Smooth muscle cell of the brain vasculature (primary cell): ENCODE measurements around the gene METTL25B.

Source experiments
- DNase-seq: peaks from one replicate; pipeline ENCODE4 v3.0.0-alpha.2; 2012; ENCODE audit warnings: low read depth, low spot score

Gene METTL25B

DNA sequence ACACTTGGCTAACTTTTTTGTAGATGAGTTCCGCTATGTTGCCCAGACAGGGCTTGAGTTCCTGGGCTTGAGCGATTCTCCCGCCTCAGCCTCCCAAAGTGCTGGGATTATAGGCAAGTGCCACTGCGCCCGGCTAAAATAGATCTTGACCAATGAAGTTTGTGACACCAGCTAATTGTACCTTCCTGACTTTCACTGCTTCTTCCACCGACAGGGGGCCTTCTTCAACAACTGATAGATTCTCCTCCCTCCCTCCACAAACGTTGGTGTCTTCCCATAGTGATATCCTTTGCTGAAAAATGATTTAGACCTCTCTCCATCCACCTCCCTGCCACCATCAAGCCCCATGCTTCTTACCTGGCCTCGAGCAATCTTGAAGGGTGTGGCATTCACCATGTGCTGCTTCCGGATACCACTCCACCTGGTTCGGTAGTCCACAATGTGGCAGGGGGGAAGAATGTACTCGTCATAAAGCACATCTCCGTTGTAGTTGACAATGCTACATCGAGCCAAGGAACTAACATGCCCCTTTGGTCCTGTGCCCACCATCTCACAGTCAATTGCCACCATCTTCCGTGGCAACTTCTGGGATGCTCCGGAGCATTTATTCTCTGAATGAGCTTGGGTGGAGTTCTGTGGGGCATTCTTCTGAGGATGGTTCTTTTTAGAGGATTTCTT lies 1.6 kb upstream of the METTL25B start:
- DNase-seq, result no peak

GRCh38 chr1:156727492-156727891 lies 777 bp upstream of the METTL25B start:
- no peak for DNase-seq

- DNase-seq, result peak; percentile 90
These were observed 562 bp downstream of the METTL25B start, which contains the start of gene ISG20L2 for GRCh38 chr1:156728599-156729462. Gene ISG20L2 (minus strand): TSS chr1:156728766. CDS start chr1:156727652, 1,114 bp downstream.

DNA sequence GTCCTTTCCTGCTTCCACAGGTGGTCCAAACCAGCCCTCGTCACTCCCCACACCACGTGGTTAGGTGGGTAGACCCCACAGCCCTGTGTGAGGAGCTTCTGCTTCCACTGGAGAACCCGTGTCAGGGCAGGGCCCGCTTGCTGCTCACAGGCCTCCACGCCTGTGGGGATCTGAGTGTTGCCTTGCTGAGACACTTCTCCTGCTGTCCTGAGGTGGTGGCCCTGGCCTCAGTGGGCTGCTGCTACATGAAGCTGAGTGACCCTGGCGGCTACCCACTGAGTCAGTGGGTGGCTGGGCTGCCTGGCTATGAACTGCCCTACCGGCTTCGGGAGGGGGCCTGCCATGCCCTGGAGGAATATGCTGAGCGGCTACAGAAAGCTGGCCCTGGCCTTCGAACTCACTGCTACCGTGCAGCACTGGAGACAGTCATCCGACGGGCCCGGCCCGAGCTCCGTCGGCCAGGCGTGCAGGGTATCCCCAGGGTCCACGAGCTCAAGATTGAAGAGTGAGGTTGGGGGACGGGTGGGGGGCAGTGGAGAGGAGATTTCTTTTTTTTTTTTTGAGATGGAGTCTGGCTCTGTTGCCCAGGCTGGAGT lies 5.8 kb downstream of the METTL25B start:
- no peak for DNase-seq

GRCh38 chr1:156738407-156738806 lies 10.1 kb downstream of the METTL25B start:
- no peak for DNase-seq

GRCh38 chr1:156738916-156739315 lies 10.6 kb downstream of the METTL25B start:
- DNase-seq, result no peak

GRCh38 chr1:156740237-156740740 lies 12.0 kb downstream of the METTL25B start:
- DNase-seq, result no peak

GRCh38 chr1:156740741-156741480 lies 12.6 kb downstream of the METTL25B start, which contains the start of gene MRPL24:
Gene MRPL24 (minus strand): TSS chr1:156741088. CDS start chr1:156738704, 2,384 bp downstream.
- peak; percentile 98 for DNase-seq

GRCh38 chr1:156741481-156741983 lies 13.3 kb downstream of the METTL25B start:
- no peak for DNase-seq

GRCh38 chr1:156742017-156742416 lies 13.7 kb downstream of the METTL25B start:
- DNase-seq, result no peak

DNA sequence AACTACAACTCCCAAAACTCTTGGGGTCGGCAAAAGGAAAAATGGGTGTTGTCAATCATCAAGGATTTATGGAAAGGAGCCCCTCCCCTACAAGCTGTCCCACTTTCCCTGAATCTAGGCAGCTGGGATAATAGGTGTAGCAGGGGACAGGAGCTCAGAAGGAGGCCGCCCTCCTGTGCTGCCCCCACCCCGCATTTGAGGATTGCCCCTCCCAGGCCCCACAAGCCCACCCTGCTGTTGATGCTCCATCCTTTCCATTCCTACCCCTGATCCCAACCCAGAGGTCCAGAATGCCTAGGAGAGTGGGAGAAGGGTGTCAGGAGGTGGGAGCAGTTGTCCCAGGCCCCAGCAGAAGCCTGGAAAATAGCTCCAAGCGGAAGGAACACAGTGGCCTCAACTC lies 14.5 kb downstream of the METTL25B start:
- DNase-seq, result no peak

DNA sequence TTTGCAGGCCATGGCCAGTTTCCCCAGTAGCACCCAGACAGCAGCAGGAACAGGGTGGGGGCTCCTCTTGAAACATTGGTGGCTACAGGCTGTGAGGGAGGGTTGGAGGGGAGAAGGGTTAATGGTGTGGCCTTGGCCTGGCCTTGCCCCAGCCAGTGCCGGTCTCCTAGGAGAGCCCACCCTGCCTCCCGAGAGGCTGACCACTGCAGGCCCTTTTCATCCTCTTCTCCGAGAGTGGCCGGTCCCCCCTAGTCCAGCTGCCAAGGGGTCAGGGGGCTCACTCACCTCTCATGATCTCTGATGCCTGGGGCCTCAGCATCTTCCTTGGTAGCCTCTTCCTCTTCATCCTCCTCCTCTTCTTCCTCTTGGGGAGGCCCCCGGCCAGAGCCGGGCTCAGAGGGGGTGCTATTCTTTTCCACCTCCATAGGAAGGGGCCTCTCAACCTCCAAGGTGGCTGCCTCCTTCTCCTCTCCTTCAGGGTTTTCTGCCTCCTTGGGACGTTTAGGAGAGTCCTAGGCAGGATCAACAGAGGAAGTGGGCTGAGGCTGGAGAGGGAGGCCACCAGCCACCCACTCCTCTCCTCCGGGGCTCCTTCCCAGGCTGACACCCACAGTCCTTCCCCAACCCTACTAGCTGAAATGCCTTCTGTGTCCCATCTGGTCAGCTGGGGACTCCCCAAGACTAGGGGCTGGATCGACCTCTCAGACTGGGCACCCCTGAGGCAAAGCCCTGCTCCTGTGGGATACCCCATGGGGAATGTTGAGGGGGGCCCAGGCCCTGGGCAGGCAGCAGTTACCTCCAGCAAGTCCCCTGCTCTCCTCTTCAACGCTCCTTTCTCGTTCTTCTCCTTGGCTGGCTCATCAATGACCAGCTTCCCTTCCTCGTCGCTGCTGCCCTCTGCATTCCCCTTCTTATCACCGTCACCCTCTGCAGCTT lies 15.4 kb downstream of the METTL25B start:
- DNase-seq, result no peak

- DNase-seq, result no peak
These were observed 16.1 kb downstream of the METTL25B start for GRCh38 chr1:156744344-156744743.

DNA sequence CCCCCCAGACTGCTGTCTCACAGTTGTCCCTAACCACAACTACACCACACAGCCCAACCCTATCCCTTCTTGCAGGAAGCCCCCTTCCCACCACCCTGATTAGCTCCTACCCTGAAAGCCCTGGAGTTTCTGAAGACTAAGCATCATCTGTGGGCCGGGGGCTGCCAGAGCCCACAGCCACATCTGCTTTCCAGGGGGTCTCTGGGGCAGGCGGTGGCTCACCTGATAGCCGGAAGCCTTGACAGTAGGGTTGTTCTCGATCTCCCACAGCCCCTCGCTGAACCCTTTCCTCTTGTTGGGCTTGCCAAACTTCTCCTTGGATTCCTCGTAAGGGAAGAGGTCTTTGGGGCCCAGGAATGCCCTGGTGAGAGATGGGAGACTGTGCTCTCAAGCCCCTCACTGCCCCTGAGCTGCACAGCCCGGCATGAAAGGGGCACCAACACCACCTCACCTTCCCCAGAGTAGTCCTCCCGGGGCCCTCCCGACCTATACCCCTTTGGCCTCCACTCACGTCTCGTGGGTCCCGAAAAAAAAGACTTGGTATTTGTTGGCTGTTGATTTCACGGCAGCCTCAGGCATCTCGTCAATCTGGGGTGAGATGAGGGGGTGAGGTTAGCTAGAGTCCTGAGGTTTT lies 16.6 kb downstream of the METTL25B start:
- no peak for DNase-seq

DNA sequence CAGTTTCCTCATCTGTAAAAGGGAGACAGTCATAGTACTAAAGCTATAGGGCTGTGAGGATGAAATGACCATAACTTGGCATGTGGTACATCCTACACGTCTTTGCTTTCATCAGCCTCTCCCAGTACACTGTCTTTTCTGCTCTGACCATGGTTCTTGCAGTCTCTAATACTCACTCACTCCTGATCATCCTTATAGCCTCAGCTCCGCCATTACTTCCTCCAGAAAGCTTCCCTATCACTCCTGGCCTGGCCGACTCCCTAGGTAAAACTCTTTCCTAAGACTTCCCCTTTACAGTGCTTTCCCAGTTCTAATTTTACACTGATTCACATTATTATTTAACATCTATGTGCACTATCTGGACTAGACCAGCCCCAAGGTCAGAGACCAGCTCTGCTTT lies 17.6 kb downstream of the METTL25B start:
- DNase-seq, result no peak

- DNase-seq, result no peak
These were observed 18.1 kb downstream of the METTL25B start for GRCh38 chr1:156746406-156746727.

DNA sequence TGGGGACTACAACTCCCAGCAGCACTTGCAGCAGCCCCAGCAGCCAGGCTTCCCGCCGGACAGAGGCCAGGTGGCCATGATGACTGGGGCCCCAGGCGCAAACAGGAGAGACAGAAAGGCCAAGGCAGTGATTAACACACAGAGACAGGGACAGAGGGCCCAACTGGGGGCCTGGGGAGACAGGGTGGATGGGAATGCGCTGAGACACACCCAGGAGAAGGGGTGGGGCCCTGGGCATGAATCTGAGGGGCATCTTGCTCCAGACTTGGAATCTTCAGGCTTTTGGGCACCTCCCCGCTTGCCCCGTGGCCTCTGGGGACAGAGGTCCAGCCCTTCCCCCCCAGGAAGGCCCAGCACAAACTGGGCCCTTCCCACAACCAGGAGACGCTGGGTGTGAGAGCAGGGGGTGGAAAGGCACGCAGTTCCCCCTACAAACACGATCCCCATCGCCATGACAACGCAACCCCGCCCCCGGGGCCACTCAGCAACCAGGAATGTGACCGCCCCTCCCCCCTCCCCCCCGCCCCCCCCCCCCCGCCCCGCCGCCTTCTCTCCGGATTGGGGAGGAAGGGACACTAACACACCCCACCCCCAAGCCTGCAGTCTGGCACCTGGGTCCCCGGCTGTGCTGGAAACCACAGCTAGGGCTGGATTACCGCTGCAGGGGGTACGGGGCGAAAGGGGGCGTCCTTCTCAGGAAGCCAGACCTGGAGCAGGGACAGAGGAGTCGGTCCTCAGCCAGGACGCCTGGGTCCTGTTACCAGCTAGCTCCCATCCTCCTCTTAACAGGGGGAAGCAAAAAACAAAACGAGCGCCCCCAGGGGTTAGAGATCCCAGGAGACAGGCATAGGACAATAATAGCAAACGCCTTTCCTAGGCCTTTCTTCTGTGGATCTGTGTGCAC lies 18.7 kb downstream of the METTL25B start:
- DNase-seq, result peak; percentile 72

- no peak for DNase-seq
These were observed 19.7 kb downstream of the METTL25B start for GRCh38 chr1:156747742-156748669.
